H1 (cell line): ENCODE results near the gene INTS1. TPM values are rescaled to one million over a fixed set of nuclear protein-coding genes. Genes with fewer than 3 reads are reported as not detected.
A peak's percentile ranks its signal among the peaks of the same experiment; 100 is the strongest.

Experiments
- CTCF ChIA-PET: fragments of 300-600 bp; sonication (Branson Sonifier 250); formaldehyde crosslinking; loops from one replicate; lab custom pipeline; 2021; ENCODE audit not compliant: partially characterized antibody; lab: Charles Lee
- POLR2A ChIA-PET: fragments of 300-600 bp; sonication (Branson Sonifier 250); formaldehyde crosslinking; loops from one replicate; lab custom pipeline; 2021; ENCODE audit warnings: inconsistent platforms; ENCODE audit not compliant: partially characterized antibody; lab: Charles Lee
- DNase-seq, 2 experiments: peaks; one replicate each; pipeline versions ENCODE4 v3.0.0 to v3.0.0-alpha.2; 2010 to 2022; ENCODE audit warnings: low spot score in 2 of 2, low read depth in 1 of 2, mixed read lengths in 1 of 2
- FAIRE-seq: peaks from 2 replicates; lab custom pipeline; 2011; peaks lifted over from hg19 to GRCh38; lab: Jason Lieb, UNC
- H2AFZ ChIP-seq: 2 replicates; pipeline ENCODE4 v1.8.1; 2012; ENCODE audit warnings: low read length, inconsistent platforms
- H2AK5ac ChIP-seq: 2 replicates; pipeline ENCODE4 v1.6.1; 2013; ENCODE audit warnings: low read depth, low read length
- H2BK120ac ChIP-seq: replicated peaks from 2 replicates; pipeline ENCODE3; 2013; ENCODE audit warnings: low read depth, low read length, inconsistent platforms
- H2BK12ac ChIP-seq: 2 replicates; pipeline ENCODE4 v1.6.1; 2013; ENCODE audit warnings: low read depth, low read length
- H2BK15ac ChIP-seq: 2 replicates; pipeline ENCODE4 v1.6.1; 2013; ENCODE audit warnings: low read length
- H2BK20ac ChIP-seq: 2 replicates; pipeline ENCODE4 v1.6.1; 2013; ENCODE audit warnings: low read length
- H2BK5ac ChIP-seq: 2 replicates; pipeline ENCODE4 v1.6.1; 2013; ENCODE audit warnings: low read depth, low read length
- H3K14ac ChIP-seq: 2 replicates; pipeline ENCODE4 v1.6.1; 2013; ENCODE audit warnings: inconsistent platforms; ENCODE audit not compliant: insufficient read length
- H3K18ac ChIP-seq: 2 replicates; pipeline ENCODE4 v1.6.1; 2013; ENCODE audit warnings: low read length; ENCODE audit errors: extremely low read depth
- H3K23ac ChIP-seq: 2 replicates; pipeline ENCODE4 v1.6.1; 2013; ENCODE audit warnings: inconsistent platforms; ENCODE audit not compliant: insufficient read length
- H3K23me2 ChIP-seq: 2 replicates; pipeline ENCODE4 v1.6.1; 2013; ENCODE audit warnings: low read depth, low read length
- H3K27ac ChIP-seq: 2 replicates; pipeline ENCODE4 v1.6.1; 2011; ENCODE audit warnings: low read depth, low read length, inconsistent platforms
- H3K27me3 ChIP-seq, 4 experiments: replicated peaks in 1 of 4; 1 replicate in 1 of 4; 2 replicates in 3 of 4; pipeline versions ENCODE4 v1.6.1 to v1.8.1; 2011 to 2013; ENCODE audit warnings: low read length in 3 of 4, mild to moderate bottlenecking in 3 of 4, inconsistent platforms in 2 of 4, mixed read lengths in 2 of 4, moderate library complexity in 1 of 4; ENCODE audit not compliant: control insufficient read depth in 3 of 4, insufficient read depth in 3 of 4; ENCODE audit errors: extremely low read depth in 1 of 4
- H3K36me3 ChIP-seq, 4 experiments: 2 replicates each; pipeline versions ENCODE4 v1.6.1 to v1.8.1; 2011 to 2013; ENCODE audit warnings: mild to moderate bottlenecking in 4 of 4, low read length in 3 of 4, moderate library complexity in 2 of 4, control low read depth in 1 of 4, inconsistent platforms in 1 of 4; ENCODE audit not compliant: insufficient read depth in 4 of 4, control insufficient read depth in 2 of 4
- H3K4ac ChIP-seq: replicated peaks from 2 replicates; pipeline ENCODE3; 2013; ENCODE audit warnings: low read length, low read depth, mixed read lengths, inconsistent platforms; ENCODE audit not compliant: insufficient read length
- H3K4me1 ChIP-seq, 4 experiments: replicated peaks in 1 of 4; 1 replicate in 1 of 4; 2 replicates in 3 of 4; pipeline versions ENCODE4 v1.6.1 to v1.8.1; 2011 to 2013; ENCODE audit warnings: low read length in 3 of 4, inconsistent platforms in 2 of 4, mixed read lengths in 1 of 4; ENCODE audit not compliant: insufficient read depth in 4 of 4, control insufficient read depth in 3 of 4
- H3K4me2 ChIP-seq, 2 experiments: 2 replicates each; pipeline versions ENCODE4 v1.6.1 to v1.8.1; 2011 to 2013; ENCODE audit warnings: low read depth in 2 of 2, low read length in 2 of 2, control low read depth in 1 of 2, inconsistent platforms in 1 of 2, mild to moderate bottlenecking in 1 of 2; ENCODE audit not compliant: insufficient read depth in 1 of 2
- H3K4me3 ChIP-seq, 4 experiments: fragments of 200-600, 300-600 bp in 1 of 4; sonication (generic), shearing (Covaris generic), sonication (Bioruptor Twin) in 1 of 4; 2 replicates each; pipeline versions ENCODE4 v1.5.1 to v1.8.1; 2011 to 2016; ENCODE audit warnings: low read length in 4 of 4, low read depth in 3 of 4, control low read depth in 2 of 4, inconsistent platforms in 2 of 4, mild to moderate bottlenecking in 2 of 4, mixed read lengths in 1 of 4, moderate library complexity in 1 of 4; ENCODE audit not compliant: insufficient read depth in 2 of 4; ENCODE audit errors: extremely low read depth in 1 of 4
- H3K56ac ChIP-seq: replicated peaks from 2 replicates; pipeline ENCODE3; 2013; ENCODE audit warnings: low read depth, mild to moderate bottlenecking, mixed read lengths, low read length, inconsistent platforms; ENCODE audit not compliant: insufficient read length
- H3K79me1 ChIP-seq: 2 replicates; pipeline ENCODE4 v1.6.1; 2013; ENCODE audit warnings: low read depth, low read length, control low read depth
- H3K79me2 ChIP-seq, 2 experiments: 2 replicates each; pipeline versions ENCODE4 v1.6.1 to v1.8.1; 2012 to 2013; ENCODE audit warnings: low read length in 2 of 2, mild to moderate bottlenecking in 2 of 2, inconsistent platforms in 1 of 2; ENCODE audit not compliant: insufficient read depth in 2 of 2, control insufficient read depth in 1 of 2
- H3K9ac ChIP-seq, 4 experiments: replicated peaks in 1 of 4; 1 replicate in 1 of 4; 2 replicates in 3 of 4; pipeline versions ENCODE4 v1.6.1 to v1.8.1; 2011 to 2013; ENCODE audit warnings: low read depth in 3 of 4, low read length in 3 of 4, control low read depth in 2 of 4, mild to moderate bottlenecking in 2 of 4, moderate library complexity in 2 of 4, inconsistent platforms in 1 of 4; ENCODE audit errors: extremely low read depth in 1 of 4
- H3K9me3 ChIP-seq, 2 experiments: 2 replicates each; pipeline versions ENCODE4 v1.6.1 to v1.8.1; 2012 to 2013; ENCODE audit warnings: mild to moderate bottlenecking in 2 of 2, moderate library complexity in 2 of 2, control low read depth in 1 of 2, inconsistent platforms in 1 of 2, low read depth in 1 of 2, low read length in 1 of 2, mixed read lengths in 1 of 2; ENCODE audit not compliant: insufficient read depth in 2 of 2
- H4K20me1 ChIP-seq, 2 experiments: replicated peaks in 1 of 2; 2 replicates each; pipeline versions ENCODE3 to v1.8.1; 2011 to 2013; ENCODE audit warnings: inconsistent platforms in 2 of 2, low read length in 2 of 2, mild to moderate bottlenecking in 1 of 2; ENCODE audit not compliant: insufficient read depth in 2 of 2, control insufficient read depth in 1 of 2
- H4K5ac ChIP-seq: 2 replicates; pipeline ENCODE4 v1.6.1; 2013; ENCODE audit warnings: low read length, low read depth, mixed read lengths, inconsistent platforms; ENCODE audit not compliant: insufficient read length
- H4K8ac ChIP-seq: 2 replicates; pipeline ENCODE4 v1.8.0; 2013; ENCODE audit warnings: mild to moderate bottlenecking, moderate library complexity, low read length, inconsistent platforms; ENCODE audit not compliant: insufficient read depth; ENCODE audit errors: extremely low read depth
- H4K91ac ChIP-seq: replicated peaks from 2 replicates; pipeline ENCODE3; 2013; ENCODE audit warnings: low read length, mixed read lengths, inconsistent platforms; ENCODE audit not compliant: insufficient read length
- CEBPB ChIP-seq: IDR thresholded peaks from 2 replicates; pipeline ENCODE4 v1.6.1; 2012; ENCODE audit warnings: low read depth, low read length
- CHD1 ChIP-seq: IDR thresholded peaks from 2 replicates; pipeline ENCODE4 v1.6.1; 2012; ENCODE audit warnings: low read depth, low read length, improper control_type of control experiment
- GABPA ChIP-seq: IDR thresholded peaks from 2 replicates; pipeline ENCODE4 v1.6.1; 2011; ENCODE audit warnings: mild to moderate bottlenecking, low read length, moderate library complexity, borderline replicate concordance; ENCODE audit not compliant: insufficient read depth
- JUN ChIP-seq: IDR thresholded peaks from 2 replicates; pipeline ENCODE4 v1.6.1; 2011; ENCODE audit warnings: low read depth, mild to moderate bottlenecking, improper control_type of control experiment, low read length
- PHF8 ChIP-seq: fragments of 200-600 bp; sonication (generic); conservative IDR thresholded peaks from 2 replicates; pipeline ENCODE4 v1.7.1; 2012; ENCODE audit warnings: low read depth, mild to moderate bottlenecking, inconsistent platforms, low read length, moderate library complexity
- POLR2A ChIP-seq, 2 experiments: IDR thresholded peaks; 1 replicate in 1 of 2; 2 replicates in 1 of 2; pipeline ENCODE4 v1.6.1; 2011; ENCODE audit warnings: low read depth in 2 of 2, low read length in 2 of 2, mild to moderate bottlenecking in 2 of 2; ENCODE audit errors: control extremely low read depth in 1 of 2
- SIRT6 ChIP-seq: IDR thresholded peaks from one replicate; pipeline ENCODE4 v1.7.1; 2012; ENCODE audit warnings: low read length, inconsistent platforms
- TCF12 ChIP-seq: IDR thresholded peaks from 2 replicates; pipeline ENCODE4 v1.6.1; 2011; ENCODE audit warnings: low read depth, mild to moderate bottlenecking, low read length
- TEAD4 ChIP-seq: IDR thresholded peaks from 2 replicates; pipeline ENCODE4 v1.6.1; 2012; ENCODE audit warnings: low read depth, low read length, inconsistent platforms, mixed read lengths
- YY1 ChIP-seq: IDR thresholded peaks from 2 replicates; pipeline ENCODE4 v1.6.1; 2011; ENCODE audit warnings: low read depth, mild to moderate bottlenecking, low read length
- ZNF274 ChIP-seq: IDR thresholded peaks from 2 replicates; pipeline ENCODE4 v1.7.0; 2012; ENCODE audit warnings: low read length, borderline replicate concordance; ENCODE audit errors: extremely low read depth
- WGBS, 2 experiments: shearing (Covaris generic) in 1 of 2; methylation state at CpG; one replicate each; pipeline versions ENCODE4 v1.1.6 to v1.1.7; 2013 to 2015; ENCODE audit warnings: low lambda C conversion rate in 2 of 2, mixed read lengths in 2 of 2, inconsistent platforms in 1 of 2, low coverage in 1 of 2, missing lambda C conversion rate in 1 of 2; ENCODE audit not compliant: insufficient replicate concordance in 2 of 2, insufficient coverage in 1 of 2, insufficient read length in 1 of 2; ENCODE audit errors: extremely low coverage in 1 of 2, missing lambda C conversion rate in 1 of 2; 5-methylcytosine and 5-hydroxymethylcytosine counted together
- polyA plus RNA-seq, 7 experiments: library from polyadenylated mRNA; depleted of rRNA in 3 of 7; stranded (reverse) in 5 of 7; unstranded in 2 of 7; fragments of >200 nt in 5 of 7; fragments of 200-250 nt in 2 of 7; gene quantifications; 1 replicate in 5 of 7; 2 replicates in 1 of 7; 4 replicates in 1 of 7; pipeline versions ENCODE4 v1.2.1 to v1.2.3, GENCODE V29; 2011 to 2013; ENCODE audit warnings: missing spikeins in 2 of 7, mixed read lengths in 2 of 7
- total RNA-seq: library from RNA; stranded (reverse); fragmentation: NEBNext Ultra II Directional; extraction: Animal tissue kit (Norgen Biotek cat#: 25700); gene quantifications from 2 replicates; pipeline ENCODE4 v1.2.1, GENCODE V29; 2021
- TF ChIP-seq, protein P1 (sequence below): IDR thresholded peaks from 2 replicates; pipeline ENCODE4 v1.6.1; 2011; ENCODE audit warnings: low read length, improper control_type of control experiment
- TF ChIP-seq, protein P2 (sequence below): IDR thresholded peaks from 2 replicates; pipeline ENCODE4 v1.6.1; 2012; ENCODE audit warnings: inconsistent platforms

INTS1 gene
- total and polyA plus RNA-seq, 2 of the 8 experiments (the other 6 are each of a cell fraction or from before 2014, with no cell fraction given) = 76.9 to 104 TPM

DNA sequence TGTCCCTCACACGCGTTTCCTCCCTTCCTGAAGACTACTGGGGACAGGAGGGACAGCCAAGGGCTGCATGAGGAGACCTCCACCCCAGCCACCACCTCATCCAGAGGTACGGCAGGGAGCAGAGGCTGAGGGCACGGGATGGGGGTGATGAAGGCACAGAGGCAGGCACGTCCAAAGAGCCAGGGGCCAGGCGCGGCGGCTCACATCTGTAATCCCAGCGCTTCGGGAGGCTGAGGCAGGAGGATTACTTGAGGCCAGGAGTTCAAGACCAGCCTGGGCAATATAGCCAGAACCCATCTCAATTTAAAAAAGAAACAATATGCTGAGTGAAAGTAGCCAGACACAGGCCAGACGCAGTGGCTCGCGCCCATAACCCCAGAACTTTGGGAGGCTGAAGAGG lies 48.2 kb downstream of the INTS1 start:
- 91% methylated on average over 13 of the region's 13 CpGs; no CpG with 5 or more reads in 1 of the 2 experiments for WGBS, 2 experiments
- no peaks in the 10 kb centered on the region for H3K79me2 ChIP-seq
- TF ChIP-seq ZNF274 (no peak), GABPA (no peak), TEAD4 (no peak), JUN (no peak), POLR2A (IDR thresholded peaks at IDR 0.05; ENCODE audit: control extremely low read depth in 1 of 2, low read depth in 2 of 2, low read length in 2 of 2) (no peak), TCF12 (no peak), PHF8 (no peak), YY1 (no peak), CEBPB (no peak), CHD1 (no peak), SIRT6 (no peak)
- TF ChIP-seq, protein P1, sequence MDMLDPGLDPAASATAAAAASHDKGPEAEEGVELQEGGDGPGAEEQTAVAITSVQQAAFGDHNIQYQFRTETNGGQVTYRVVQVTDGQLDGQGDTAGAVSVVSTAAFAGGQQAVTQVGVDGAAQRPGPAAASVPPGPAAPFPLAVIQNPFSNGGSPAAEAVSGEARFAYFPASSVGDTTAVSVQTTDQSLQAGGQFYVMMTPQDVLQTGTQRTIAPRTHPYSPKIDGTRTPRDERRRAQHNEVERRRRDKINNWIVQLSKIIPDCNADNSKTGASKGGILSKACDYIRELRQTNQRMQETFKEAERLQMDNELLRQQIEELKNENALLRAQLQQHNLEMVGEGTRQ = no peak
- TF ChIP-seq, protein P2, sequence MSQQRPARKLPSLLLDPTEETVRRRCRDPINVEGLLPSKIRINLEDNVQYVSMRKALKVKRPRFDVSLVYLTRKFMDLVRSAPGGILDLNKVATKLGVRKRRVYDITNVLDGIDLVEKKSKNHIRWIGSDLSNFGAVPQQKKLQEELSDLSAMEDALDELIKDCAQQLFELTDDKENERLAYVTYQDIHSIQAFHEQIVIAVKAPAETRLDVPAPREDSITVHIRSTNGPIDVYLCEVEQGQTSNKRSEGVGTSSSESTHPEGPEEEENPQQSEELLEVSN = no peak

More for the DNA sequence above, 48.2 kb downstream of the INTS1 start:
- Histone ChIP-seq H3K9ac (no peak overlapping the region), H2AFZ (no peak overlapping the region), H3K4me1 (peaks cover 0 to 20% (median 10%) of the 10 kb centered on the region in 4 experiments; a peak in 6 of 7 replicates), H3K23ac (no peak overlapping the region), H2BK20ac (no peak overlapping the region), H3K14ac (no peak overlapping the region), H3K79me1 (no peaks in the 10 kb centered on the region), H4K8ac (peak overlapping the region; percentile 11; the same call in 1 of the 2 replicates), H3K23me2 (peaks cover 10% of the 10 kb centered on the region; the same call in 1 of the 2 replicates), H2BK120ac (no peak overlapping the region), H4K5ac (no peak overlapping the region), H2BK5ac (no peak overlapping the region), H2BK15ac (no peak overlapping the region), H3K27me3 (no peaks in the 10 kb centered on the region), H3K4me2 (no peak overlapping the region), H3K18ac (no peak overlapping the region), H3K56ac (no peak overlapping the region), H4K91ac (no peak overlapping the region), H2AK5ac (no peak overlapping the region; the same call in 1 of the 2 replicates), H3K4me3 (no peak overlapping the region), H3K4ac (no peak overlapping the region), H3K9me3 (no peaks in the 10 kb centered on the region), H3K36me3 (no peaks in the 10 kb centered on the region), H3K27ac (no peak overlapping the region), H4K20me1 (peaks cover 0 to 2% of the 10 kb centered on the region in 2 experiments), H2BK12ac (peak overlapping the region; percentile 35; the same call in 1 of the 2 replicates)
- DNase-seq (no peak), FAIRE-seq (no peak)
- CTCF ChIA-PET = interaction anchor here (1.2 to 3.8 kb wide), 3 partner anchors 19 to 36 kb away, joined by 3 to 13 read pairs (median 11); no protein-coding TSS in a partner anchor
- POLR2A ChIA-PET = interaction anchor here (0.8 to 1.3 kb wide), 2 partner anchors 18 to 20 kb away, joined by 3 read pairs; no protein-coding TSS in a partner anchor
